Heart left ventricle (tissue), 13 donors: ENCODE data around the gene NT5C2.

Source experiments
- POLR2A ChIP-seq, 2 donors: fragments of 450-650 bp; IDR thresholded peaks; one replicate each; pipeline ENCODE4 v1.6.1; 2017; ENCODE audit warnings: antibody characterized with exemption in 2 of 2, mild to moderate bottlenecking in 2 of 2, moderate library complexity in 2 of 2
- TF ChIP-seq, protein P1 (sequence below), 12 donors: fragments of 200-600 bp; sonication (generic) in 4 of 12; IDR thresholded peaks; one replicate each; pipeline versions ENCODE4 v1.5.0 to v1.8.0; 2018 to 2022; ENCODE audit warnings: antibody characterized with exemption in 12 of 12, mild to moderate bottlenecking in 5 of 12
- donor health status: ischemic (EF 13 %, LVEDD 7.1; RV severe dilation, severe dysfunction).
- donor health status: DM: no; HTN: yes; CAD: no.
- donor health status: DM: no; HTN: no; CAD: no.
- donor health status: ischemic (EF 25% LVEDD 6.9; RV normal size, moderate dysfunction).
- donor health status: ischemic (EF 25% LVEDD 5.7; RV mildly dilated, moderate dysfunction).
- donor health status: ischemic (EF 35%, LVEDD 5.7; RV mildly dilated, moderate dysfunction).
- donor health status: nonischemic (EF 11% LVEDD 7.7; RV severe dilation, severe dysfunction).
- donor health status: DM: yes; HTN: yes; CAD: no.
- donor health status: PGD.
- donor health status: ischemic (EF 29% LVEDD 5.4; RV normal size, mild dysfunction).
- donor health status: nonischemic (EF 23%, LVEDD 6.1; RV moderate dilation, normal function).

DNA sequence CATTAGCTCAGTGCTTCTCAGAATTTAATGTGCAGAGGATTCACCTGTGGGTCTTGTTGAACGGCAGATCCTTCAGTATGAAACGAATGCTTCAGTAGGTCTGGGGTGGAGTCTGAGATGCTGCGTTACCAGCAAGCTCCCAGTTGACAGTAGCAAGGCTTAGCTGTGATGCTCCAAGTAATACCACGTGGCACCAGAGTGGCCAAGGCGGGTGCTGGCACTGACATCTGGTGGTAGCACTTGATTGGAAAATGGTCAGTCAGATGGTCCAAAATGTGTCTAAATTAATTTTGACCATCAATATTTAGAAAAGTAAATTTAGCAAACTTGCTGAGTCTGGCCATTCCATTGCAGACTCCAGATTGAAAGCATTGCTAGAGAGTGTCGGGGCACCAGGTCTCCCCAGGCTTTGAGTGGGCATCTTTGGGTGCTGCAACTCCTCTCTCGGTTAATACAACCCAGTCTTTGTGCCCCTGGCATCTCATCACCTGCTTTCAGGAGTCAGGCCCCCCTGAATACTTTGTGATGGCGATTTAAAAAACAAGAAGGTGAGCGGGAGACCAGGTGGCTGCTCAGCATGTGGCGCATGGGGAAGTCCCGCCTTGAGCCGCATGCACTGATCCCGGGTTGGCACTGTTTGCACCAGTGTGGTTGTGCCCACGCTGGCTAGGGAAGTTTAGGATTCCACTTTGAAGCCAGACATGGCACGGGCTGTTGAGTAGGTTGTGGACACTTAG lies 130.1 kb downstream of the NT5C2 start:
- TF ChIP-seq, protein P1, sequence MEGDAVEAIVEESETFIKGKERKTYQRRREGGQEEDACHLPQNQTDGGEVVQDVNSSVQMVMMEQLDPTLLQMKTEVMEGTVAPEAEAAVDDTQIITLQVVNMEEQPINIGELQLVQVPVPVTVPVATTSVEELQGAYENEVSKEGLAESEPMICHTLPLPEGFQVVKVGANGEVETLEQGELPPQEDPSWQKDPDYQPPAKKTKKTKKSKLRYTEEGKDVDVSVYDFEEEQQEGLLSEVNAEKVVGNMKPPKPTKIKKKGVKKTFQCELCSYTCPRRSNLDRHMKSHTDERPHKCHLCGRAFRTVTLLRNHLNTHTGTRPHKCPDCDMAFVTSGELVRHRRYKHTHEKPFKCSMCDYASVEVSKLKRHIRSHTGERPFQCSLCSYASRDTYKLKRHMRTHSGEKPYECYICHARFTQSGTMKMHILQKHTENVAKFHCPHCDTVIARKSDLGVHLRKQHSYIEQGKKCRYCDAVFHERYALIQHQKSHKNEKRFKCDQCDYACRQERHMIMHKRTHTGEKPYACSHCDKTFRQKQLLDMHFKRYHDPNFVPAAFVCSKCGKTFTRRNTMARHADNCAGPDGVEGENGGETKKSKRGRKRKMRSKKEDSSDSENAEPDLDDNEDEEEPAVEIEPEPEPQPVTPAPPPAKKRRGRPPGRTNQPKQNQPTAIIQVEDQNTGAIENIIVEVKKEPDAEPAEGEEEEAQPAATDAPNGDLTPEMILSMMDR (IDR thresholded peaks at IDR 0.05) = peak in 7 of 12 donors; percentile 8 to 48 (median 20)
- TF ChIP-seq POLR2A (IDR thresholded peaks at IDR 0.05) = no peak
